ENCODE results near the gene SFMBT1.

- no peak for TF ChIP-seq EZH2 (IDR thresholded peaks at IDR 0.05; ENCODE audit: borderline replicate concordance, low read depth, low read length, poor library complexity, severe bottlenecking)
- TF ChIP-seq CTCF (conservative IDR thresholded peaks at IDR 0.05; ENCODE audit: low read depth, low read length): no peak
Measured at GRCh38 chr3:53008932-53009331, 36.9 kb downstream of the SFMBT1 start.
